Brain microvascular endothelial cell (primary cell): ENCODE results near the gene CTRL.

Source experiments
- DNase-seq: peaks from one replicate; pipeline ENCODE4 v3.0.0-alpha.2; 2020
- H3K27ac ChIP-seq: fragments of 250-450 bp; sonication (Bioruptor Pico); 2 replicates; pipeline ENCODE4 v1.5.1; 2020; ENCODE audit warnings: mild to moderate bottlenecking, moderate library complexity
- H3K27me3 ChIP-seq: fragments of 250-450 bp; sonication (Bioruptor Pico); replicated peaks from 2 replicates; pipeline ENCODE4 v1.5.1; 2020; ENCODE audit warnings: mild to moderate bottlenecking
- H3K36me3 ChIP-seq: fragments of 250-450 bp; sonication (Bioruptor Pico); replicated peaks from 2 replicates; pipeline ENCODE4 v1.5.1; 2020; ENCODE audit warnings: mild to moderate bottlenecking
- H3K4me3 ChIP-seq: 2 replicates; pipeline ENCODE4 v1.5.1; 2011; ENCODE audit warnings: low read depth, mild to moderate bottlenecking, control low read depth, low read length, moderate library complexity
- CTCF ChIP-seq: IDR thresholded peaks from 2 replicates; pipeline ENCODE4 v1.5.1; 2011; ENCODE audit warnings: low read depth, mild to moderate bottlenecking, moderate library complexity, low read length, control low read depth, inconsistent platforms; ENCODE audit errors: missing control alignments
- in situ Hi-C: cut with HindIII; loops from 2 replicates; pipeline ENCODE4 v1.10.0; 2017; ENCODE audit warnings: low sequenced_read_pairs, low pct_ligation_motif_present

CTRL gene

GRCh38 chr16:67901734-67902133 lies 29.9 kb downstream of the CTRL start:
- TF ChIP-seq CTCF, result no peak
- Histone ChIP-seq H3K27me3 (no peaks in the 10 kb centered on the region), H3K4me3 (no peak overlapping the region), H3K27ac (no peak overlapping the region), H3K36me3 (peaks cover 9% of the 10 kb centered on the region)
- DNase-seq, result no peak
- in situ Hi-C loops, result loop anchor here (25.0 kb wide), 2 partner anchors 89 to 189 kb away; partner anchors contain the start of genes GFOD2, RANBP10 and TSNAXIP1

- H3K4me3 ChIP-seq, result no peak overlapping the region
- in situ Hi-C loops, result no loop called here
- peak; percentile 35 for DNase-seq
- no peaks in the 10 kb centered on the region for H3K27me3 ChIP-seq
- H3K27ac ChIP-seq, result no peak overlapping the region
- TF ChIP-seq CTCF, result no peak
- H3K36me3 ChIP-seq, result peaks cover 4% of the 10 kb centered on the region
These were observed 34.4 kb downstream of the CTRL start for GRCh38 chr16:67897231-67897630.

- H3K27me3 ChIP-seq, result no peaks in the 10 kb centered on the region
- no peak for TF ChIP-seq CTCF
- DNase-seq, result no peak
- peak overlapping the region; percentile 85 for H3K27ac ChIP-seq
- in situ Hi-C loops, result no loop called here
- H3K36me3 ChIP-seq, result no peaks in the 10 kb centered on the region
- peak overlapping the region; percentile 86 for H3K4me3 ChIP-seq
These were observed 37.8 kb downstream of the CTRL start for GRCh38 chr16:67893743-67894399.

- in situ Hi-C loops, result no loop called here
- no peaks in the 10 kb centered on the region for H3K36me3 ChIP-seq
- peak within 1 kb of the TSS; percentile 85 for H3K27ac ChIP-seq
- peak within 1 kb of the TSS; percentile 86 for H3K4me3 ChIP-seq
- no peak for TF ChIP-seq CTCF
- DNase-seq, result peak; percentile 96
- no peaks in the 10 kb centered on the region for H3K27me3 ChIP-seq
These were observed 38.5 kb downstream of the CTRL start, which contains the start of gene PSKH1 for GRCh38 chr16:67892899-67893742. Gene PSKH1 (plus strand): TSS chr16:67893254. CDS start chr16:67908750, 15,496 bp downstream.

GRCh38 chr16:67892375-67892774 lies 39.3 kb downstream of the CTRL start:
- H3K4me3 ChIP-seq, result peak overlapping the region; percentile 36
- no peak for DNase-seq
- no peaks in the 10 kb centered on the region for H3K27me3 ChIP-seq
- H3K36me3 ChIP-seq, result no peaks in the 10 kb centered on the region
- no peak overlapping the region for H3K27ac ChIP-seq
- TF ChIP-seq CTCF, result no peak
- in situ Hi-C loops, result no loop called here
